GM12878 (cell line): ENCODE data around the gene HERC2. TPM values are rescaled to one million over a fixed set of nuclear protein-coding genes. Genes with fewer than 3 reads are reported as not detected.

Source experiments
- MYB ChIP-seq: fragments of 150-350 bp; IDR thresholded peaks from 2 replicates; pipeline ENCODE4 v1.6.1; 2014; ENCODE audit warnings: mild to moderate bottlenecking, low read depth, low read length, borderline replicate concordance
- NFYB ChIP-seq: IDR thresholded peaks from 2 replicates; pipeline ENCODE4 v1.6.1; 2011; ENCODE audit warnings: low read depth, mild to moderate bottlenecking, low read length, improper control_type of control experiment, moderate library complexity; ENCODE audit not compliant: insufficient read depth
- STAT1 ChIP-seq: fragments of 450-650 bp; conservative IDR thresholded peaks from 2 replicates; pipeline ENCODE4 v1.6.1; 2014; ENCODE audit warnings: antibody characterized with exemption, mild to moderate bottlenecking
- polyA plus RNA-seq, 11 experiments: library from polyadenylated mRNA; depleted of rRNA in 4 of 11; unstranded in 6 of 11; stranded (reverse) in 5 of 11; fragments of >200 nt; fragmentation: Nextera tagmentation in 4 of 11; fragmentation: Illumina TruSeq in 1 of 11; extraction: Ambion mirVana in 4 of 11; extraction: Trizol in 1 of 11; gene quantifications; 1 replicate in 1 of 11; 2 replicates in 10 of 11; pipeline versions ENCODE4 v1.2.1 to v1.2.3, GENCODE V29; 2011 to 2016; ENCODE audit warnings: inconsistent platforms in 2 of 11, missing spikeins in 2 of 11, low read depth in 1 of 11
- total RNA-seq, 4 experiments: library from RNA; depleted of rRNA in 3 of 4; stranded (reverse); fragments of >200 nt in 3 of 4; fragmentation: Illumina TruSeq in 1 of 4; extraction: Trizol in 1 of 4; gene quantifications; 2 replicates each; pipeline versions ENCODE4 v1.2.1 to v1.2.3, GENCODE V29; 2013 to 2021
- TF ChIP-seq, protein P1 (sequence below): IDR thresholded peaks from 2 replicates; pipeline ENCODE4 v1.6.1; 2011; ENCODE audit warnings: low read depth, low read length, improper control_type of control experiment, borderline replicate concordance
- TF ChIP-seq, protein P2 (sequence below): fragments of 450-650 bp; IDR thresholded peaks from 2 replicates; pipeline ENCODE4 v1.6.1; 2016; ENCODE audit warnings: mild to moderate bottlenecking, moderate library complexity, borderline replicate concordance
- TF ChIP-seq, protein P3 (sequence below): fragments of 450-650 bp; formaldehyde crosslinking; IDR thresholded peaks from 2 replicates; pipeline ENCODE4 v1.4.0; 2020; ENCODE audit warnings: mild to moderate bottlenecking, moderate library complexity

HERC2 gene
- total and polyA plus RNA-seq, 10 of the 15 experiments (the other 5 are each of a cell fraction or from before 2014, with no cell fraction given), result 6.1 to 39.0 (median 24.0) TPM

DNA sequence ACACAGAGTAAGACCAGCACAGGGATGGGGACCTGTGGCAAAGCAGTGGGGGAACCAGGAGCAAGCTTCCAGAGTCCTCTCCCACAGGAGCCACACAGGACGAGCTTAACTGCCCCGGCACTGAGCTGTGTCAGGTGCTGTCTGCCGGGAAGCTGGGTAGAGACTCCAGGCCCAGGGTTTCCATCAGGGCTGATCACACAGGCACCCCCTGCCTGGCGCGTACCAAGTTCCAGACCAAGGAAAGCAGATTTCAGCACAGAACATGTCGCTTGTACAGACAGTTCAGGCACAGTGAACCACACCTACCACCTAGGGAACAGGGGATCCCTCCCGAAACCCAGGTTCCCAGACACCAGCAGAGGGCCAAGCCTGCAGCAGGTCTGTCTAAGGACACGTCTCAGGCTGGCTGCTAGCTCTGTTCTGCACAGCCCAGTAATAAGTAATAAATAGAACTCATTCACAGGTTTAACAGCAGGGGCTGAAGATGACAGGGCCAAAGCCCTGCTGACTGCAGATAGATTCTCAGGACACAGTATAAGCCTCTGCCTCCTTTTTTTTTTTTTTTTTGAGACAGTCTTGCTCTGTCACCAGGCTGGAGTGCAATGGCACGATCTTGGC lies 192.6 kb downstream of the HERC2 start (continued):
- TF ChIP-seq, protein P1, sequence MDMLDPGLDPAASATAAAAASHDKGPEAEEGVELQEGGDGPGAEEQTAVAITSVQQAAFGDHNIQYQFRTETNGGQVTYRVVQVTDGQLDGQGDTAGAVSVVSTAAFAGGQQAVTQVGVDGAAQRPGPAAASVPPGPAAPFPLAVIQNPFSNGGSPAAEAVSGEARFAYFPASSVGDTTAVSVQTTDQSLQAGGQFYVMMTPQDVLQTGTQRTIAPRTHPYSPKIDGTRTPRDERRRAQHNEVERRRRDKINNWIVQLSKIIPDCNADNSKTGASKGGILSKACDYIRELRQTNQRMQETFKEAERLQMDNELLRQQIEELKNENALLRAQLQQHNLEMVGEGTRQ, result no peak
- no peak for TF ChIP-seq MYB
- no peak for TF ChIP-seq NFYB
- TF ChIP-seq, protein P2, sequence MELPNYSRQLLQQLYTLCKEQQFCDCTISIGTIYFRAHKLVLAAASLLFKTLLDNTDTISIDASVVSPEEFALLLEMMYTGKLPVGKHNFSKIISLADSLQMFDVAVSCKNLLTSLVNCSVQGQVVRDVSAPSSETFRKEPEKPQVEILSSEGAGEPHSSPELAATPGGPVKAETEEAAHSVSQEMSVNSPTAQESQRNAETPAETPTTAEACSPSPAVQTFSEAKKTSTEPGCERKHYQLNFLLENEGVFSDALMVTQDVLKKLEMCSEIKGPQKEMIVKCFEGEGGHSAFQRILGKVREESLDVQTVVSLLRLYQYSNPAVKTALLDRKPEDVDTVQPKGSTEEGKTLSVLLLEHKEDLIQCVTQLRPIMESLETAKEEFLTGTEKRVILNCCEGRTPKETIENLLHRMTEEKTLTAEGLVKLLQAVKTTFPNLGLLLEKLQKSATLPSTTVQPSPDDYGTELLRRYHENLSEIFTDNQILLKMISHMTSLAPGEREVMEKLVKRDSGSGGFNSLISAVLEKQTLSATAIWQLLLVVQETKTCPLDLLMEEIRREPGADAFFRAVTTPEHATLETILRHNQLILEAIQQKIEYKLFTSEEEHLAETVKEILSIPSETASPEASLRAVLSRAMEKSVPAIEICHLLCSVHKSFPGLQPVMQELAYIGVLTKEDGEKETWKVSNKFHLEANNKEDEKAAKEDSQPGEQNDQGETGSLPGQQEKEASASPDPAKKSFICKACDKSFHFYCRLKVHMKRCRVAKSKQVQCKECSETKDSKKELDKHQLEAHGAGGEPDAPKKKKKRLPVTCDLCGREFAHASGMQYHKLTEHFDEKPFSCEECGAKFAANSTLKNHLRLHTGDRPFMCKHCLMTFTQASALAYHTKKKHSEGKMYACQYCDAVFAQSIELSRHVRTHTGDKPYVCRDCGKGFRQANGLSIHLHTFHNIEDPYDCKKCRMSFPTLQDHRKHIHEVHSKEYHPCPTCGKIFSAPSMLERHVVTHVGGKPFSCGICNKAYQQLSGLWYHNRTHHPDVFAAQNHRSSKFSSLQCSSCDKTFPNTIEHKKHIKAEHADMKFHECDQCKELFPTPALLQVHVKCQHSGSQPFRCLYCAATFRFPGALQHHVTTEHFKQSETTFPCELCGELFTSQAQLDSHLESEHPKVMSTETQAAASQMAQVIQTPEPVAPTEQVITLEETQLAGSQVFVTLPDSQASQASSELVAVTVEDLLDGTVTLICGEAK, result no peak
- TF ChIP-seq STAT1, result no peak
- TF ChIP-seq, protein P3, sequence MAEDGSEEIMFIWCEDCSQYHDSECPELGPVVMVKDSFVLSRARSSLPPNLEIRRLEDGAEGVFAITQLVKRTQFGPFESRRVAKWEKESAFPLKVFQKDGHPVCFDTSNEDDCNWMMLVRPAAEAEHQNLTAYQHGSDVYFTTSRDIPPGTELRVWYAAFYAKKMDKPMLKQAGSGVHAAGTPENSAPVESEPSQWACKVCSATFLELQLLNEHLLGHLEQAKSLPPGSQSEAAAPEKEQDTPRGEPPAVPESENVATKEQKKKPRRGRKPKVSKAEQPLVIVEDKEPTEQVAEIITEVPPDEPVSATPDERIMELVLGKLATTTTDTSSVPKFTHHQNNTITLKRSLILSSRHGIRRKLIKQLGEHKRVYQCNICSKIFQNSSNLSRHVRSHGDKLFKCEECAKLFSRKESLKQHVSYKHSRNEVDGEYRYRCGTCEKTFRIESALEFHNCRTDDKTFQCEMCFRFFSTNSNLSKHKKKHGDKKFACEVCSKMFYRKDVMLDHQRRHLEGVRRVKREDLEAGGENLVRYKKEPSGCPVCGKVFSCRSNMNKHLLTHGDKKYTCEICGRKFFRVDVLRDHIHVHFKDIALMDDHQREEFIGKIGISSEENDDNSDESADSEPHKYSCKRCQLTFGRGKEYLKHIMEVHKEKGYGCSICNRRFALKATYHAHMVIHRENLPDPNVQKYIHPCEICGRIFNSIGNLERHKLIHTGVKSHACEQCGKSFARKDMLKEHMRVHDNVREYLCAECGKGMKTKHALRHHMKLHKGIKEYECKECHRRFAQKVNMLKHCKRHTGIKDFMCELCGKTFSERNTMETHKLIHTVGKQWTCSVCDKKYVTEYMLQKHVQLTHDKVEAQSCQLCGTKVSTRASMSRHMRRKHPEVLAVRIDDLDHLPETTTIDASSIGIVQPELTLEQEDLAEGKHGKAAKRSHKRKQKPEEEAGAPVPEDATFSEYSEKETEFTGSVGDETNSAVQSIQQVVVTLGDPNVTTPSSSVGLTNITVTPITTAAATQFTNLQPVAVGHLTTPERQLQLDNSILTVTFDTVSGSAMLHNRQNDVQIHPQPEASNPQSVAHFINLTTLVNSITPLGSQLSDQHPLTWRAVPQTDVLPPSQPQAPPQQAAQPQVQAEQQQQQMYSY (CRISPR knock-in tag), result no peak
